HCT116 (cell line): ENCODE data around the gene ZNF569.

Source experiments
- JUND ChIP-seq: IDR thresholded peaks from 2 replicates; pipeline ENCODE4 v1.6.1; 2012
- MAX ChIP-seq: IDR thresholded peaks from 2 replicates; pipeline ENCODE4 v1.6.1; 2012
- REST ChIP-seq: IDR thresholded peaks from 2 replicates; pipeline ENCODE4 v1.6.1; 2012; ENCODE audit warnings: low read depth
- YY1 ChIP-seq: IDR thresholded peaks from 2 replicates; pipeline ENCODE4 v1.6.1; 2011; ENCODE audit warnings: low read length, low read depth, moderate library complexity, mild to moderate bottlenecking; ENCODE audit not compliant: insufficient replicate concordance; ENCODE audit errors: extremely low read depth
- TF ChIP-seq, protein P1 (sequence below), 3 experiments: fragments of 200-600 bp in 1 of 3; sonication (generic) in 1 of 3; IDR thresholded peaks in 2 of 3; conservative IDR thresholded peaks in 1 of 3; 2 replicates each; pipeline ENCODE4 v1.5.1; 2012 to 2017; ENCODE audit warnings: low read depth in 2 of 3, low read length in 2 of 3, antibody characterized with exemption in 1 of 3, borderline replicate concordance in 1 of 3, control low read depth in 1 of 3, mild to moderate bottlenecking in 1 of 3, mixed read lengths in 1 of 3, mixed run types in 1 of 3, moderate library complexity in 1 of 3; ENCODE audit not compliant: insufficient read depth in 1 of 3

DNA sequence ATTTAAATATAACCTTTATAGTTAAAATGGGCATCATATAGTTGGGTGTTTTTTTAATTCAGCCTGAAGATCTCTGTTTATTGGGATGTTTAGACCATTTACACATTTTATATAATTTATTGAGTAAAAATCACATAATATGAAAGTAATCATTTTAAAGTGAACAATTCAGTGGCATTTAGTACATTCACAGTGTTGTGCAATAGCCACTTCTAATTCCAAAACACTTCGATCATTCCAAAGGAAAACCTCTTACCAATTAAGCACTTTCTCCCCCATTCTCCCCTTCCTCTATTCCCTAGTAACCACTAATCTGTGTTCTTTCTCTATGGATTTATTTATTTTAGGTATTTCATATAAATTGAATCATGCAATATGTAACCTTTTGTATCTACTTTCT is 66.2 kb downstream of the ZNF569 start:
- TF ChIP-seq MAX (no peak), YY1 (no peak), REST (no peak), JUND (no peak)
- TF ChIP-seq, protein P1, sequence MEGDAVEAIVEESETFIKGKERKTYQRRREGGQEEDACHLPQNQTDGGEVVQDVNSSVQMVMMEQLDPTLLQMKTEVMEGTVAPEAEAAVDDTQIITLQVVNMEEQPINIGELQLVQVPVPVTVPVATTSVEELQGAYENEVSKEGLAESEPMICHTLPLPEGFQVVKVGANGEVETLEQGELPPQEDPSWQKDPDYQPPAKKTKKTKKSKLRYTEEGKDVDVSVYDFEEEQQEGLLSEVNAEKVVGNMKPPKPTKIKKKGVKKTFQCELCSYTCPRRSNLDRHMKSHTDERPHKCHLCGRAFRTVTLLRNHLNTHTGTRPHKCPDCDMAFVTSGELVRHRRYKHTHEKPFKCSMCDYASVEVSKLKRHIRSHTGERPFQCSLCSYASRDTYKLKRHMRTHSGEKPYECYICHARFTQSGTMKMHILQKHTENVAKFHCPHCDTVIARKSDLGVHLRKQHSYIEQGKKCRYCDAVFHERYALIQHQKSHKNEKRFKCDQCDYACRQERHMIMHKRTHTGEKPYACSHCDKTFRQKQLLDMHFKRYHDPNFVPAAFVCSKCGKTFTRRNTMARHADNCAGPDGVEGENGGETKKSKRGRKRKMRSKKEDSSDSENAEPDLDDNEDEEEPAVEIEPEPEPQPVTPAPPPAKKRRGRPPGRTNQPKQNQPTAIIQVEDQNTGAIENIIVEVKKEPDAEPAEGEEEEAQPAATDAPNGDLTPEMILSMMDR (IDR thresholded peaks at IDR 0.05 in 2 of 3, conservative IDR thresholded peaks at IDR 0.05 in 1 of 3; ENCODE audit: borderline replicate concordance in 1 of 3, insufficient read depth in 1 of 3, low read depth in 2 of 3, low read length in 2 of 3) = no peak
